ENCODE results near the gene CISH. TPM values are rescaled to one million over a fixed set of nuclear protein-coding genes. Genes with fewer than 3 reads are reported as not detected.
A peak's percentile ranks its signal among the peaks of the same experiment; 100 is the strongest.

The CISH gene
- total and polyA plus RNA-seq, 9 of the 15 experiments (the other 6 are each of a cell fraction or from before 2014, with no cell fraction given), result 1.7 to 47.7 (median 18.3) TPM

DNA sequence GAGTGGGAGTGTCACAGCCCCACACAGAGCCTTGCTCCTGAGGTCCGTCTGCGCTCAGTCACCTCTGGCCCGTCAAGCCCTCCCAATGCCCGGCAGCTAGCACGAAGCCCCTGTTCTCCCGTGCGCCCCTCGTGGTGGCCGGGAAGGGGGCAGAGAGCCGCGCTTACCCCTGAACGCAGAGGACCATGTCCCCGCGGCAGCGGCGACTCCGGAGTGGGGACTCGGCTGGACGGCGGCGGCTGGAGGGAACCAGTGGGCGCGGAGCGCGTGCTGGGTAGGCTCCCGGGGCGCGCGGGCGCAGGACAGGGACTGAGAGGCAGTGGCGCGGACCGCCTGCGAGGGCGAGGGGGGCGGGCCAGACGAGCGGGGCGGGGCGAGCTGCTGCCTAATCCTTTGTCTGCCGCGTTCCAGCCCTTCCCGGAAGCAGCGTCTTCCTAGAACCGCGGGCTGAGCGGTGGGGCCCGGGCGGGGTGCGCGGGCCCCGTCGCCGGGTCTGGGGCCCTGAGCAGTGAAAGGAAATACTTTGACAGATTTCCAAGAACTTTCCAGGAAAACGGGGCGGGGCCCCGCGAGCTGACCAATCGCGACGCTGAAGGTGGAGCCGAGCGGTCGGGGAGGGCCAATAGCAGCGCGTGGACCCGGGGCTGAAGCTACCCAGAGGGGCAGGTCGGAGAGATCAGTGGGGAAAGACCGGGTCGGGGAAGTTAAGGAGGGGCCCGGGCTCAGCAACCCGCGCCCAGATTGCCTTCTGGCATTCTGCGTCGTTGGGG, at the start of gene CISH (continued):
- TF ChIP-seq GATAD2B (IDR thresholded peaks at IDR 0.05; ENCODE audit: borderline replicate concordance), result no peak
- TF ChIP-seq PTRF (tag; IDR thresholded peaks at IDR 0.05), result no peak
- no peak for TF ChIP-seq COPS2 (conservative IDR thresholded peaks at IDR 0.05)
- no peak for TF ChIP-seq ZFP30 (CRISPR knock-in tag; IDR thresholded peaks at IDR 0.05; ENCODE audit: borderline replicate concordance)
- peak; percentile 85; the same call in 1 of the 2 replicates for TF ChIP-seq NKRF (IDR thresholded peaks at IDR 0.05; ENCODE audit: borderline replicate concordance)
- TF ChIP-seq ILK (tag; IDR thresholded peaks at IDR 0.05; ENCODE audit: borderline replicate concordance, low read depth), result no peak
- TF ChIP-seq ZMIZ1 (IDR thresholded peaks at IDR 0.05; ENCODE audit: low read depth in 2 of 2, low read length in 2 of 2), result no peak
- TF ChIP-seq, protein P1, sequence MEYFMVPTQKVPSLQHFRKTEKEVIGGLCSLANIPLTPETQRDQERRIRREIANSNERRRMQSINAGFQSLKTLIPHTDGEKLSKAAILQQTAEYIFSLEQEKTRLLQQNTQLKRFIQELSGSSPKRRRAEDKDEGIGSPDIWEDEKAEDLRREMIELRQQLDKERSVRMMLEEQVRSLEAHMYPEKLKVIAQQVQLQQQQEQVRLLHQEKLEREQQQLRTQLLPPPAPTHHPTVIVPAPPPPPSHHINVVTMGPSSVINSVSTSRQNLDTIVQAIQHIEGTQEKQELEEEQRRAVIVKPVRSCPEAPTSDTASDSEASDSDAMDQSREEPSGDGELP (CRISPR knock-in tag; IDR thresholded peaks at IDR 0.05; ENCODE audit: borderline replicate concordance), result peak; percentile 67
- no peak for TF ChIP-seq PTTG1 (tag; IDR thresholded peaks at IDR 0.05; ENCODE audit: low read depth)
- peak; percentile 68; the same call in 1 of the 2 replicates for TF ChIP-seq MYNN (IDR thresholded peaks at IDR 0.05)
- no peak for TF ChIP-seq MYNN (CRISPR knock-in tag; IDR thresholded peaks at IDR 0.05)
- no peak; the same call in 1 of the 2 replicates for TF ChIP-seq ETV5 (CRISPR knock-in tag; IDR thresholded peaks at IDR 0.05; ENCODE audit: low read depth)
- TF ChIP-seq, protein P2, sequence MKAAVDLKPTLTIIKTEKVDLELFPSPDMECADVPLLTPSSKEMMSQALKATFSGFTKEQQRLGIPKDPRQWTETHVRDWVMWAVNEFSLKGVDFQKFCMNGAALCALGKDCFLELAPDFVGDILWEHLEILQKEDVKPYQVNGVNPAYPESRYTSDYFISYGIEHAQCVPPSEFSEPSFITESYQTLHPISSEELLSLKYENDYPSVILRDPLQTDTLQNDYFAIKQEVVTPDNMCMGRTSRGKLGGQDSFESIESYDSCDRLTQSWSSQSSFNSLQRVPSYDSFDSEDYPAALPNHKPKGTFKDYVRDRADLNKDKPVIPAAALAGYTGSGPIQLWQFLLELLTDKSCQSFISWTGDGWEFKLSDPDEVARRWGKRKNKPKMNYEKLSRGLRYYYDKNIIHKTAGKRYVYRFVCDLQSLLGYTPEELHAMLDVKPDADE (conservative IDR thresholded peaks at IDR 0.05; ENCODE audit: control insufficient read depth, low read depth, low read length), result 0 out of 2 replicates have a peak, but pooled peaks have one; percentile 39
- TF ChIP-seq MAFG (tag; conservative IDR thresholded peaks at IDR 0.05), result no peak
- no peak; a peak in 1 of 4 replicates for TF ChIP-seq RAD21 (CRISPR knock-in tag; conservative IDR thresholded peaks at IDR 0.05 in 1 of 2, IDR thresholded peaks at IDR 0.05 in 1 of 2)
- TF ChIP-seq ZBTB5 (IDR thresholded peaks at IDR 0.05), result peak; percentile 95
- no peak for TF ChIP-seq RBM39 (optimal IDR thresholded peaks at IDR 0.05; ENCODE audit: low read depth, low read length)

All from K562 (cell line).